ENCODE data around the gene NEK11. TPM values are rescaled to one million over a fixed set of nuclear protein-coding genes. Genes with fewer than 3 reads are reported as not detected.

The NEK11 gene
- total and polyA plus RNA-seq, 2 donors (not counting 3 experiments of a cell fraction or from before 2014, with no cell fraction given), result 1.7 to 4.3 TPM

DNA sequence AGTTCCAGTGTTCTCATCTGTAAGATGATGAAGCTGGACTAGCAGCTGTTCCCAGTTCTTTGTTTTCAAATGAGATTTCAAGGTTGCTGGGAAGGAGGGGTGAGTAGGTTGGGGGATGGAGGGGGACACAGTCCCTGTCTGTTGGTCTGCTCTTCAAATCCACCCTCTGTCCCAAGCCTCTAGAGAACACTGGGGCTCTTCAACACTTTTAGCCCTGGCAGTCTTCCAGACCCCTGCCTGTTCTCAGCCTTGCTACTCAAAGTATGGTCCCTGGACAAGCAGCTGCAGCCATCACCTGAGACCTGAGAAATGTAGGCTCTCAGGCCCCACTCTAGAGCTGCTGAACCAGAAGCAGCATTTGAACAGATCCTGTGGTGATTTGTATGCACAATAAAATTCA lies 41.3 kb downstream of the NEK11 start:
- dilution Hi-C loops (cut with MboI; ENCODE audit: extremely low pct_ligation_motif_present, low sequenced_read_pairs) (no loop called here), intact Hi-C loops (cut with micrococcal nuclease) (no loop called here)
- no peaks in the 10 kb centered on the region for H3K9me3 ChIP-seq (replicated peaks; ENCODE audit: control insufficient read depth, insufficient read depth, low read length)
- no peak overlapping the region for H3K27ac ChIP-seq (ENCODE audit: insufficient read depth, low read depth, low read length)
- no TSS peak for BruUV-seq (replicated peaks)
- no peak overlapping the region for H3K4me3 ChIP-seq (replicated peaks in 1 of 3; ENCODE audit: insufficient read depth in 1 of 3, low read depth in 1 of 3, low read length in 3 of 3)
- peaks cover 9% of the 10 kb centered on the region for H3K4me1 ChIP-seq (ENCODE audit: control insufficient read depth, extremely low read depth, insufficient read depth, low read length)
- H4K20me1 ChIP-seq (replicated peaks; ENCODE audit: control insufficient read depth, extremely low read depth, insufficient read depth, low read length), result no peaks in the 10 kb centered on the region
- FAIRE-seq, result no peak
- H3K4me2 ChIP-seq (ENCODE audit: insufficient read depth, low read length), result no peak overlapping the region
- DNase-seq (ENCODE audit: low read depth, low spot score), result no peak
- ChIA-PET POLR2A (no interaction called here), CTCF (interaction anchor here (1.4 kb wide), 1 partner anchor 9 kb away, joined by 7 read pairs; no protein-coding TSS in a partner anchor)
- no peaks in the 10 kb centered on the region for H3K27me3 ChIP-seq (ENCODE audit: control insufficient read depth in 2 of 2, insufficient read depth in 2 of 2, low read length in 2 of 2)
- H3K9me1 ChIP-seq (replicated peaks; ENCODE audit: control insufficient read depth, extremely low read depth, insufficient read depth, low read length), result no peaks in the 10 kb centered on the region
- no peaks in the 10 kb centered on the region for H3K79me2 ChIP-seq (ENCODE audit: control insufficient read depth, insufficient read depth, low read length)
- H3K36me3 ChIP-seq (ENCODE audit: control insufficient read depth in 2 of 2, extremely low read depth in 1 of 2, insufficient read depth in 2 of 2, low read length in 2 of 2), result no peaks in the 10 kb centered on the region
- no peak overlapping the region for H3K9ac ChIP-seq (replicated peaks; ENCODE audit: extremely low read depth, insufficient read depth, low read length)
- TF ChIP-seq EZH2 (IDR thresholded peaks at IDR 0.05; ENCODE audit: borderline replicate concordance, low read depth, low read length, severe bottlenecking), result no peak
- TF ChIP-seq GATA2 (IDR thresholded peaks at IDR 0.05; ENCODE audit: insufficient read depth, insufficient read length, low read depth, low read length), result no peak
- no peak for TF ChIP-seq MYC (IDR thresholded peaks at IDR 0.05; ENCODE audit: low read depth, low read length)
- no peak for TF ChIP-seq FOS (IDR thresholded peaks at IDR 0.05; ENCODE audit: borderline replicate concordance, insufficient read depth, low read length)
- no peak for TF ChIP-seq POLR2AphosphoS5 (IDR thresholded peaks at IDR 0.05; ENCODE audit: insufficient read depth, low read depth, low read length)
- no peak for TF ChIP-seq JUN (IDR thresholded peaks at IDR 0.05; ENCODE audit: borderline replicate concordance, insufficient read depth, insufficient read length, low read depth)
- TF ChIP-seq, protein P1, sequence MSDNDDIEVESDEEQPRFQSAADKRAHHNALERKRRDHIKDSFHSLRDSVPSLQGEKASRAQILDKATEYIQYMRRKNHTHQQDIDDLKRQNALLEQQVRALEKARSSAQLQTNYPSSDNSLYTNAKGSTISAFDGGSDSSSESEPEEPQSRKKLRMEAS (IDR thresholded peaks at IDR 0.05; ENCODE audit: insufficient read depth, insufficient read length), result no peak
- TF ChIP-seq POLR2A (IDR thresholded peaks at IDR 0.05; ENCODE audit: low read depth, low read length), result no peak
- TF ChIP-seq, protein P2, sequence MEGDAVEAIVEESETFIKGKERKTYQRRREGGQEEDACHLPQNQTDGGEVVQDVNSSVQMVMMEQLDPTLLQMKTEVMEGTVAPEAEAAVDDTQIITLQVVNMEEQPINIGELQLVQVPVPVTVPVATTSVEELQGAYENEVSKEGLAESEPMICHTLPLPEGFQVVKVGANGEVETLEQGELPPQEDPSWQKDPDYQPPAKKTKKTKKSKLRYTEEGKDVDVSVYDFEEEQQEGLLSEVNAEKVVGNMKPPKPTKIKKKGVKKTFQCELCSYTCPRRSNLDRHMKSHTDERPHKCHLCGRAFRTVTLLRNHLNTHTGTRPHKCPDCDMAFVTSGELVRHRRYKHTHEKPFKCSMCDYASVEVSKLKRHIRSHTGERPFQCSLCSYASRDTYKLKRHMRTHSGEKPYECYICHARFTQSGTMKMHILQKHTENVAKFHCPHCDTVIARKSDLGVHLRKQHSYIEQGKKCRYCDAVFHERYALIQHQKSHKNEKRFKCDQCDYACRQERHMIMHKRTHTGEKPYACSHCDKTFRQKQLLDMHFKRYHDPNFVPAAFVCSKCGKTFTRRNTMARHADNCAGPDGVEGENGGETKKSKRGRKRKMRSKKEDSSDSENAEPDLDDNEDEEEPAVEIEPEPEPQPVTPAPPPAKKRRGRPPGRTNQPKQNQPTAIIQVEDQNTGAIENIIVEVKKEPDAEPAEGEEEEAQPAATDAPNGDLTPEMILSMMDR (IDR thresholded peaks at IDR 0.05; ENCODE audit: extremely low read depth in 1 of 2, insufficient read depth in 1 of 2, low read depth in 1 of 2, low read length in 2 of 2), result no peak
- no peak overlapping the region for H2AFZ ChIP-seq (ENCODE audit: low read depth, low read length)
